Rectal smooth muscle tissue (tissue), 1 donor: Measurements from ENCODE around the gene RCHY1.

Experiments
- H3K27ac ChIP-seq: one replicate; pipeline ENCODE4 v1.7.0; 2013; ENCODE audit warnings: low read depth, low read length, inconsistent platforms
- H3K27me3 ChIP-seq: one replicate; pipeline ENCODE4 v1.7.0; 2013; ENCODE audit warnings: low read length; ENCODE audit not compliant: control insufficient read depth, insufficient read depth
- H3K36me3 ChIP-seq: one replicate; pipeline ENCODE4 v1.7.0; 2013; ENCODE audit warnings: low read length; ENCODE audit not compliant: control insufficient read depth, insufficient read depth
- H3K4me1 ChIP-seq: one replicate; pipeline ENCODE4 v1.7.0; 2013; ENCODE audit warnings: low read length; ENCODE audit not compliant: control insufficient read depth, insufficient read depth
- H3K4me3 ChIP-seq: one replicate; pipeline ENCODE4 v1.7.0; 2013; ENCODE audit warnings: low read length
- H3K9ac ChIP-seq: one replicate; pipeline ENCODE4 v1.7.0; 2013; ENCODE audit warnings: low read length

Gene RCHY1

DNA sequence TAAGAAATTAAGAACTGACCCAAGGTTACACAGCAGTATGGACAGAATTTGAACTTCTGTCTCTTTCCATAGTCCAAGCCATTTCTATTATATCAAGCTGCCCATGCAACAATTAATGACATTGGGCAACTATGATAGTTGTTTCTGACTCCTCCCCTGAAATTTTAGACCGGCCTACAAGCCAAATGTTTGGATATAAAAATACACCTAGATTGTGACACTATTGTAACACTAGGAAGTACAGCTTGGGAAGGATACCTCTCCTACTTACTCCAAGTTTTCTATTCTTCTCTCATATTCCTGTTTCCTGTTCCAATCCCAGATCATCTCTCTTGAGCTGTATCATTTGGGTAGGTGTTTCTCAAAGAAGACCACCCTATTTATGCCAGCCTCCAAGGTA lies 43.5 kb downstream of the RCHY1 start:
- H3K36me3 ChIP-seq = no peaks in the 10 kb centered on the region
- no peaks in the 10 kb centered on the region for H3K4me1 ChIP-seq
- H3K27ac ChIP-seq = no peak overlapping the region
- H3K9ac ChIP-seq = no peak overlapping the region
- no peaks in the 10 kb centered on the region for H3K27me3 ChIP-seq
- no peak overlapping the region for H3K4me3 ChIP-seq

DNA sequence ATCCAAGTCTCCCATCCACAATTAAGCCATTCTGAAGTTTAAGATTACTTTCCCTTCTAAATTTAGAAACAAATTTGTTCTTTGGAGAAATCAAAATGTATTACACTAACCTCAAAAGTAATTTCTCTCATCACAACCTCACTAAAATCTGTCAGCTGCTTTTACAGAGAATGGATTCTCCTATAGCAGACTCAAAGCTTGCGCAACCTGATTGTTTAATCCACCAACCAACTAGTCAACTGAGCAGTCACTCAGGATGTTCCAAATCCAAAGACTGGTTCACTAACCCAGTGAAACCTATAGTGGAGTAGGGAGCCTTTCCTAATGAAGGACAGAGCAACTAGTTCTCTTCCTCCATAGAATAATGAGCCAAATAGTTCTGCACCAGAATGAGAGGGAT lies 44.3 kb downstream of the RCHY1 start:
- no peaks in the 10 kb centered on the region for H3K36me3 ChIP-seq
- no peaks in the 10 kb centered on the region for H3K4me1 ChIP-seq
- no peak overlapping the region for H3K9ac ChIP-seq
- no peak overlapping the region for H3K27ac ChIP-seq
- H3K4me3 ChIP-seq = no peak overlapping the region
- no peaks in the 10 kb centered on the region for H3K27me3 ChIP-seq

DNA sequence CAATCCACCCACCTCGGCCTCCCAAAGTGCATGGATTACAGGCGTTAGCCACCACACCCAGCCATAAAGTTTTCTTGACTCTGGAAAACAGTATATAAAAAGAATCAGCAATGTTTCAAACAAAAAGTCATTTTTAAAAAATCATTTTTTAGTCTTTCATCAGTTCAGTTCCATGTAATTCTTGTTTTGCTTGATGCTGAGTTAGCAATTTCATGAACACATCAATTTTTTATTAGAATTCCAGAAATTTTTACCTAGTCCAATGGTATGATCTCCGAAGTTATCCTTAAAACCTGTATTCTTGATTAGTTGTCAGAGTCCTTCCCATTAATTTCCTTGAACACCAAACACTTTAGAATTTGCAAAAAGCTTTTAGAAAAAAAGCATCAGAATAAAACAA lies 56.8 kb downstream of the RCHY1 start:
- Histone ChIP-seq H3K4me1 (no peaks in the 10 kb centered on the region), H3K36me3 (no peaks in the 10 kb centered on the region), H3K9ac (no peak overlapping the region), H3K27ac (no peak overlapping the region), H3K4me3 (no peak overlapping the region), H3K27me3 (no peaks in the 10 kb centered on the region)

DNA sequence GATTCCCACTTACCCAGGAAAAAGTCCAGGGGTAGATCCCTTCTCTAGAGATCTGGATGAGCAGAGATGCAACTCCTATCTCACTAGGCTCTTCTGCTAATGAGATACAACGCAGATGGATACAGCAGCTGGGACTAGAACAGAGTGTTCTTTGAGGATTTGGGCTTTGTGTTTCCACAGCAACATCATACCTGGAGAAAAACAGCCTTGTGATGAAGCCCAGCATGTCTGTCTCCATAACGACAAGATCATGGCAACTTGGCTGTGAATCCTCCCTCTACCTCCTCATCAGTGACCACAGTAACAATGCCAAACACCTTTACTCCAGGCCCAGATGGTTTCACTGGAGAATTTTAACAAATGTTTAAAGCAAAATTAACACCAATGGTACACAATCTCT lies 80.1 kb downstream of the RCHY1 start:
- H3K36me3 ChIP-seq = no peaks in the 10 kb centered on the region

DNA sequence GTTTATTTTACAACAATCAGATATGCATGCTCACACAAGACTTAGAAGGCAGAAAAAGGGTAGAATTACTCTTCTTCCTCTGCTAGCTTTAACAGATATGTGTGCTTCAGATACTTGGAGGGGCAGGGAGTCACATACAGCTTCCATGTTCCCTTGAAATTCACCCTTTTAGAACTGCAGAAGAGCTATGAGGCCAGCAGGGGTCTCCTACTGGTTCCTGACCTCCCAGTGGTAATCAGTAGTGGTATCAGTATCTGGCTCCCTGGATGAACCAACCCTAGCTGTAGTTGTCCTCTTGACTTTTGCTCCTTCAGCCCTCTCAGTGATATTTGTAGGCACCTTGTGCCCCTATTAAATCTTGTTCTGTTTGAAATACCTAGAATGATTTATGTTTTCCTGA lies 81.5 kb downstream of the RCHY1 start:
- Histone ChIP-seq H3K4me3 (no peak overlapping the region), H3K27ac (no peak overlapping the region), H3K4me1 (no peaks in the 10 kb centered on the region), H3K27me3 (no peaks in the 10 kb centered on the region), H3K9ac (no peak overlapping the region), H3K36me3 (no peaks in the 10 kb centered on the region)

More for the DNA sequence above, 80.1 kb downstream of the RCHY1 start:
- H3K9ac ChIP-seq = no peak overlapping the region
- no peak overlapping the region for H3K27ac ChIP-seq
- H3K27me3 ChIP-seq = no peaks in the 10 kb centered on the region
- H3K4me1 ChIP-seq = no peaks in the 10 kb centered on the region
- H3K4me3 ChIP-seq = no peak overlapping the region

DNA sequence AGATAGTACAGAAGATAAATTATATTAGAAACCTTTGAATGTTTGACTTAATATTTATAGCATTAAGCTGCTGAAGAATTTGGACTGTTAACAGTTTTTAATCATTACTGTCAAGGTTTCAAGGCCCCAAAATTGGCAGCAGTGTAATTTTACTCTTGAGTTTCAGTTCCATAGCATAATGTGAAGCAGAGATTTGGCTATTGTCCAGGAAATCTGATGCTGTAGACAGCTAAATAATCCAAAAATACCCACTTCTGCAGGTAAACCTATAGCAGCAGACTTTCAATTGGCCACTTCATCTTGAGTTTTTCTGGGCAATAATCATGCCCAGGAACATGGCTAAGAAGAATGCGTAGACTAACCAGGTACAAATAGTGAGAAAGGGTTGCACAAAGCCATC lies 85.0 kb downstream of the RCHY1 start:
- no peaks in the 10 kb centered on the region for H3K36me3 ChIP-seq
- H3K27me3 ChIP-seq = no peaks in the 10 kb centered on the region
- no peak overlapping the region for H3K9ac ChIP-seq
- no peaks in the 10 kb centered on the region for H3K4me1 ChIP-seq
- H3K27ac ChIP-seq = no peak overlapping the region
- no peak overlapping the region for H3K4me3 ChIP-seq
